ENCODE data around the gene OR14I1.

OR14I1 gene

DNA sequence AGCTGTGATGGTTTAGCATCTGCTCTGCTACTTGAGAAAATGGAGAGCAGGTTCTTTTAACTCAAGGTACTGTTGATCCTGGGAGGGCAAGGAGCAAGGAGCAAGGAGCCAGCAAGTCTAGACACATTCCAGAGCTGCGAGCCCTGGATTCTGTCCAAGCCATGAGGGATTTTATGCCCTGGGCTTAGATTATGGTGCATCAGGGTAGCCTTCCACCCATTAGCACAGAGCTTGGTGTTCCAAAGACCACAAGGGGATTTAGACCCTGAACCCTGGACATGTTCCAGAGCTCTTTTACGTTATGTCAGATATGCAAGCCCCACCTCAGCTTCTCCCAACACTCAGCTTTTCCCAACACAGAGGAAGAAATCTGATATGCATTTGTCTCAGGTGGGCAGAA, 2.0 kb upstream of the OR14I1 start:
- TF ChIP-seq TAF1 (IDR thresholded peaks at IDR 0.05; ENCODE audit: borderline replicate concordance, insufficient read depth, low read length) (no peak), SIN3A (IDR thresholded peaks at IDR 0.05; ENCODE audit: borderline replicate concordance, insufficient read depth, low read length) (no peak), POLR2AphosphoS5 (IDR thresholded peaks at IDR 0.05; ENCODE audit: low read depth, low read length) (no peak), FOXP2 (optimal IDR thresholded peaks at IDR 0.05; ENCODE audit: borderline replicate concordance, extremely low read depth, extremely low read length, insufficient read depth) (no peak)
- TF ChIP-seq, protein P1, sequence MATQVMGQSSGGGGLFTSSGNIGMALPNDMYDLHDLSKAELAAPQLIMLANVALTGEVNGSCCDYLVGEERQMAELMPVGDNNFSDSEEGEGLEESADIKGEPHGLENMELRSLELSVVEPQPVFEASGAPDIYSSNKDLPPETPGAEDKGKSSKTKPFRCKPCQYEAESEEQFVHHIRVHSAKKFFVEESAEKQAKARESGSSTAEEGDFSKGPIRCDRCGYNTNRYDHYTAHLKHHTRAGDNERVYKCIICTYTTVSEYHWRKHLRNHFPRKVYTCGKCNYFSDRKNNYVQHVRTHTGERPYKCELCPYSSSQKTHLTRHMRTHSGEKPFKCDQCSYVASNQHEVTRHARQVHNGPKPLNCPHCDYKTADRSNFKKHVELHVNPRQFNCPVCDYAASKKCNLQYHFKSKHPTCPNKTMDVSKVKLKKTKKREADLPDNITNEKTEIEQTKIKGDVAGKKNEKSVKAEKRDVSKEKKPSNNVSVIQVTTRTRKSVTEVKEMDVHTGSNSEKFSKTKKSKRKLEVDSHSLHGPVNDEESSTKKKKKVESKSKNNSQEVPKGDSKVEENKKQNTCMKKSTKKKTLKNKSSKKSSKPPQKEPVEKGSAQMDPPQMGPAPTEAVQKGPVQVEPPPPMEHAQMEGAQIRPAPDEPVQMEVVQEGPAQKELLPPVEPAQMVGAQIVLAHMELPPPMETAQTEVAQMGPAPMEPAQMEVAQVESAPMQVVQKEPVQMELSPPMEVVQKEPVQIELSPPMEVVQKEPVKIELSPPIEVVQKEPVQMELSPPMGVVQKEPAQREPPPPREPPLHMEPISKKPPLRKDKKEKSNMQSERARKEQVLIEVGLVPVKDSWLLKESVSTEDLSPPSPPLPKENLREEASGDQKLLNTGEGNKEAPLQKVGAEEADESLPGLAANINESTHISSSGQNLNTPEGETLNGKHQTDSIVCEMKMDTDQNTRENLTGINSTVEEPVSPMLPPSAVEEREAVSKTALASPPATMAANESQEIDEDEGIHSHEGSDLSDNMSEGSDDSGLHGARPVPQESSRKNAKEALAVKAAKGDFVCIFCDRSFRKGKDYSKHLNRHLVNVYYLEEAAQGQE (IDR thresholded peaks at IDR 0.05; ENCODE audit: insufficient read depth in 1 of 2, low read depth in 2 of 2, low read length in 2 of 2) = no peak

GRCh38 chr1:248703674-248704073, 1.1 kb upstream of the OR14I1 start:
- TF ChIP-seq SIN3A (IDR thresholded peaks at IDR 0.05; ENCODE audit: borderline replicate concordance, insufficient read depth, low read length) = no peak
- no peak for TF ChIP-seq POLR2AphosphoS5 (IDR thresholded peaks at IDR 0.05; ENCODE audit: low read depth, low read length)
- TF ChIP-seq, protein P1 (IDR thresholded peaks at IDR 0.05; ENCODE audit: insufficient read depth in 1 of 2, low read depth in 2 of 2, low read length in 2 of 2) = no peak
- TF ChIP-seq FOXP2 (optimal IDR thresholded peaks at IDR 0.05; ENCODE audit: borderline replicate concordance, extremely low read depth, extremely low read length, insufficient read depth) = no peak
- TF ChIP-seq TAF1 (IDR thresholded peaks at IDR 0.05; ENCODE audit: borderline replicate concordance, insufficient read depth, low read length) = no peak

GRCh38 chr1:248699099-248699498, 3.5 kb downstream of the OR14I1 start:
- TF ChIP-seq, protein P1 (IDR thresholded peaks at IDR 0.05; ENCODE audit: insufficient read depth in 1 of 2, low read depth in 2 of 2, low read length in 2 of 2) = no peak
- TF ChIP-seq FOXP2 (optimal IDR thresholded peaks at IDR 0.05; ENCODE audit: borderline replicate concordance, extremely low read depth, extremely low read length, insufficient read depth) (no peak), TAF1 (IDR thresholded peaks at IDR 0.05; ENCODE audit: borderline replicate concordance, insufficient read depth, low read length) (no peak), SIN3A (IDR thresholded peaks at IDR 0.05; ENCODE audit: borderline replicate concordance, insufficient read depth, low read length) (no peak), POLR2AphosphoS5 (IDR thresholded peaks at IDR 0.05; ENCODE audit: low read depth, low read length) (no peak)

- TF ChIP-seq, protein P1 (IDR thresholded peaks at IDR 0.05; ENCODE audit: insufficient read depth in 1 of 2, low read depth in 2 of 2, low read length in 2 of 2) = no peak
- no peak for TF ChIP-seq POLR2AphosphoS5 (IDR thresholded peaks at IDR 0.05; ENCODE audit: low read depth, low read length)
Observed at GRCh38 chr1:248697907-248698306, 4.7 kb downstream of the OR14I1 start.

DNA sequence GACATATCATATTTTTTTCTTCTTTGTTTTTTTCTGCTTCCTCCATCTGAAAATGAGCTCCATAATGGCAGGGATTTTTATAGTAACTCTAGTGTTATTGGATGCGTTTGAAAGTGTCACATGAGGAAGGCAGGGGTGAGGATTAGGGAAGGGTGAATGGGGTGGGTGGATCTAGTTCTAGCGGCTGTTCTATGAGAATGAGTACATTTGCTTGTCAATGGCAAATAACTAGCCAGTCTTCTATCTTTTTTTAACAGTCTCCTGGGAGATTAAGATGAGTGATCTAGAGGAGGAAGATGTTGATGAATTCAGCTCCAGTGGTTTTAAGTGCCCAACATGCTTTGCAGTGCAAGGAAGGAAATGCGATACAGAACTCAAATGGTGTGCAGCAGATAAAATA, 5.8 kb downstream of the OR14I1 start:
- TF ChIP-seq, protein P1 (IDR thresholded peaks at IDR 0.05; ENCODE audit: insufficient read depth in 1 of 2, low read depth in 2 of 2, low read length in 2 of 2) = no peak
- TF ChIP-seq SIN3A (IDR thresholded peaks at IDR 0.05; ENCODE audit: borderline replicate concordance, insufficient read depth, low read length) (no peak), POLR2AphosphoS5 (IDR thresholded peaks at IDR 0.05; ENCODE audit: low read depth, low read length) (no peak), TAF1 (IDR thresholded peaks at IDR 0.05; ENCODE audit: borderline replicate concordance, insufficient read depth, low read length) (no peak), FOXP2 (optimal IDR thresholded peaks at IDR 0.05; ENCODE audit: borderline replicate concordance, extremely low read depth, extremely low read length, insufficient read depth) (no peak)

Measured in PFSK-1 (cell line).